ENCODE measurements around the gene SERINC3. TPM values are rescaled to one million over a fixed set of nuclear protein-coding genes. Genes with fewer than 3 reads are reported as not detected.

The SERINC3 gene
- total and polyA plus RNA-seq, 2 of the 8 experiments (the other 6 are each of a cell fraction or from before 2014, with no cell fraction given) = 47.2 to 66.0 TPM

- CTCF ChIA-PET (ENCODE audit: partially characterized antibody) = interaction anchor here (0.9 to 1.7 kb wide), 3 partner anchors 8 to 239 kb away, joined by 3 to 4 read pairs (median 4); no protein-coding TSS in a partner anchor
- TF ChIP-seq CHD1 (IDR thresholded peaks at IDR 0.05; ENCODE audit: low read depth, low read length) = no peak
- TF ChIP-seq JUN (IDR thresholded peaks at IDR 0.05; ENCODE audit: low read depth, low read length) = no peak
- TF ChIP-seq RNF2 (IDR thresholded peaks at IDR 0.05; ENCODE audit: borderline replicate concordance, low read depth, low read length, missing control alignments, poor library complexity, severe bottlenecking) = no peak
- no peak for TF ChIP-seq CBX5 (IDR thresholded peaks at IDR 0.05; ENCODE audit: low read depth, low read length)
- TF ChIP-seq GABPA (IDR thresholded peaks at IDR 0.05; ENCODE audit: borderline replicate concordance, insufficient read depth, low read length) = no peak
- TF ChIP-seq KDM4A (IDR thresholded peaks at IDR 0.05; ENCODE audit: low read depth, low read length, severe bottlenecking) = no peak
- no peak for TF ChIP-seq USF2 (IDR thresholded peaks at IDR 0.05; ENCODE audit: low read length)
- TF ChIP-seq HDAC2 (IDR thresholded peaks at IDR 0.05; ENCODE audit: borderline replicate concordance in 1 of 2, low read depth in 2 of 2, low read length in 2 of 2) = no peak
These were observed 64.9 kb downstream of the SERINC3 start for GRCh38 chr20:44457016-44457415.

More at GRCh38 chr20:44457016-44457415, 64.9 kb downstream of the SERINC3 start:
- Histone ChIP-seq H2BK20ac (ENCODE audit: low read length) (no peak overlapping the region), H2BK15ac (ENCODE audit: low read length) (no peak overlapping the region), H3K56ac (replicated peaks; ENCODE audit: insufficient read length, low read depth, low read length) (no peak overlapping the region), H4K91ac (replicated peaks; ENCODE audit: insufficient read length, low read length) (no peak overlapping the region), H4K8ac (ENCODE audit: extremely low read depth, insufficient read depth, low read length) (no peak overlapping the region), H3K27ac (ENCODE audit: low read depth, low read length) (no peak overlapping the region), H2AK5ac (ENCODE audit: low read depth, low read length) (no peak overlapping the region), H3K79me1 (ENCODE audit: low read depth, low read length) (no peaks in the 10 kb centered on the region), H3K79me2 (ENCODE audit: control insufficient read depth in 1 of 2, insufficient read depth in 2 of 2, low read length in 2 of 2) (no peaks in the 10 kb centered on the region), H3K4me1 (replicated peaks in 1 of 4; ENCODE audit: control insufficient read depth in 3 of 4, insufficient read depth in 4 of 4, low read length in 3 of 4) (no peaks in the 10 kb centered on the region), H3K9ac (replicated peaks in 1 of 4; ENCODE audit: extremely low read depth in 1 of 4, low read depth in 3 of 4, low read length in 3 of 4) (no peak overlapping the region), H2BK12ac (ENCODE audit: low read depth, low read length) (no peak overlapping the region), H3K27me3 (replicated peaks in 1 of 4; ENCODE audit: control insufficient read depth in 3 of 4, extremely low read depth in 1 of 4, insufficient read depth in 3 of 4, low read length in 3 of 4) (no peaks in the 10 kb centered on the region), H3K4me2 (ENCODE audit: insufficient read depth in 1 of 2, low read depth in 2 of 2, low read length in 2 of 2) (no peak overlapping the region), H2AFZ (ENCODE audit: low read length) (no peak overlapping the region; the same call in 1 of the 2 replicates), H3K36me3 (ENCODE audit: control insufficient read depth in 2 of 4, insufficient read depth in 4 of 4, low read length in 3 of 4) (no peaks in the 10 kb centered on the region), H3K9me3 (ENCODE audit: insufficient read depth in 2 of 2, low read depth in 1 of 2, low read length in 1 of 2) (no peaks in the 10 kb centered on the region), H3K4ac (replicated peaks; ENCODE audit: insufficient read length, low read depth, low read length) (no peak overlapping the region), H4K20me1 (replicated peaks in 1 of 2; ENCODE audit: control insufficient read depth in 1 of 2, insufficient read depth in 2 of 2, low read length in 2 of 2) (peaks cover 0 to 2% of the 10 kb centered on the region in 2 experiments), H2BK120ac (replicated peaks; ENCODE audit: low read depth, low read length) (no peak overlapping the region), H4K5ac (ENCODE audit: insufficient read length, low read depth, low read length) (no peak overlapping the region), H3K4me3 (ENCODE audit: extremely low read depth in 1 of 4, insufficient read depth in 2 of 4, low read depth in 3 of 4, low read length in 4 of 4) (no peak overlapping the region), H3K23ac (ENCODE audit: insufficient read length) (no peak overlapping the region), H3K18ac (ENCODE audit: extremely low read depth, low read length) (no peak overlapping the region), H3K23me2 (ENCODE audit: low read depth, low read length) (no peaks in the 10 kb centered on the region), H2BK5ac (ENCODE audit: low read depth, low read length) (no peak overlapping the region), H3K14ac (ENCODE audit: insufficient read length) (no peak overlapping the region)
- no peak for FAIRE-seq
- no peak for DNase-seq (ENCODE audit: low read depth in 1 of 2, low spot score in 2 of 2)
- WGBS, 2 experiments (ENCODE audit: extremely low coverage in 1 of 2, insufficient coverage in 1 of 2, insufficient read length in 1 of 2, insufficient replicate concordance in 2 of 2, low coverage in 1 of 2, low lambda C conversion rate in 2 of 2, missing lambda C conversion rate in 1 of 2) = 80% methylated on average over 6 of the region's 6 CpGs; no CpG with 5 or more reads in 1 of the 2 experiments
- POLR2A ChIA-PET (ENCODE audit: partially characterized antibody) = no interaction called here
